Uterus (tissue), 2 donors: ENCODE measurements around the gene PROB1.

ENCODE experiments used
- CTCF ChIP-seq, 4 experiments: fragments of 200-600 bp in 2 of 4; fragments of 450-650 bp in 2 of 4; sonication (generic) in 2 of 4; IDR thresholded peaks; one replicate each; pipeline ENCODE4 v1.5.1; 2016 to 2019; ENCODE audit warnings: antibody characterized with exemption in 4 of 4, mild to moderate bottlenecking in 2 of 4, moderate library complexity in 1 of 4
- POLR2A ChIP-seq, 2 donors: fragments of 450-650 bp; IDR thresholded peaks; one replicate each; pipeline ENCODE4 v1.6.1; 2016; ENCODE audit warnings: antibody characterized with exemption in 2 of 2, mild to moderate bottlenecking in 1 of 2, moderate library complexity in 1 of 2

DNA sequence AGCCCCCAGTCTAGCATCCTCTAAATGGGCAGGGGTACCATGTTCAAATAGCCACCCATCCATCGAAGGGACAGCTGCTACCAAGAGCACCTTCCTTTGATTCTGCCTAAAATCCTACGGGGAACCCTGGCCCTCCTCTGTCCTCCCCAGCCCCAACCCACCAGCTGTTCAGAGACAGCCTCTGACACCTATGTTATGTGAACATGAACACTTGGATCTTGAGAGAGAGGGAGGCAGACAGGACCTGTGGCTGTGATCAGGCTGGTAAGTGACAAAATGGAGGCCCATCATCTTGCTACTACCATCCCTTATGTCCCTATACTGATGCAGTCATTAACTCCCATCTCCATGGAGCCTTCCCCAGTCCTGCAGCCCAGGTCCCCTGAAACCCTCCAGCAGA is 20.0 kb downstream of the PROB1 start:
- TF ChIP-seq CTCF (IDR thresholded peaks at IDR 0.05) (no peak), POLR2A (IDR thresholded peaks at IDR 0.05) (no peak)
